ENCODE data around the gene TBC1D3B.
"Not testable (repeated sequence)": the region's sequence is repeated elsewhere in the genome, so short reads cannot be mapped to it uniquely, and the experiment has no call there.

Gene TBC1D3B

DNA sequence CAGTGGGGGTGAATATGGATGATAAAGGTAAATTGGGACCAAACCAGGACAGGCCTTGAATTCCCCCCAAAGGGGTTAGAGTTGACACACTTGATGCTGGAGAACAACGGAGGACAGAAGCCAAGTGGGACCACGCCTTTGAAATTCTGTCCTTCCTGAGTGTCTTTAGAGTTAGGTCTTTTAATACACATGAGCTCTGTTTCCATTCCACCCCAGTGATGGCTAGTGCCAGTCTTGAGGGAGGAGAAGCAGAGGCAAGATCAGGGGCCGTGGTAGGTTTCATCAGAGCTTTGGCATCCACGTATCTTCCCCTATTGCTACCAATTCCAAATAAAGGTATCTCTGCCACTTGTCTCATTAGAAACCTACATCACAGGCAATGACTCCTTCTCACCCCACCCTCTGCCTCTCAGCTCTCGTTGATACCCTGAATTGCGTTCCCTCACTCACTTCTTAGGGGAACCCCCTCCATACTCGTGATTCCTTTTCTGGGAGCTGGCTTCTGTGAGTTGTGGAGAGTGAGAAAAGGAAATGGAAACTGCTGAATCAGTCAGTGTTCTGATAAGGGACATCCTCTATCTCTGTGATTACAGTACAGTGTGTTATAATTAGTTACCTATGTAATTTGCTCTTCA is 22.5 kb upstream of the TBC1D3B start:
- H3K4me1 ChIP-seq (ENCODE audit: control insufficient read depth, insufficient read depth, low read length, poor library complexity, severe bottlenecking), result no peaks in the 10 kb centered on the region
- H3K9me3 ChIP-seq (ENCODE audit: control insufficient read depth, low read length), result no peaks in the 10 kb centered on the region
- no peaks in the 10 kb centered on the region for H3K36me3 ChIP-seq (ENCODE audit: control insufficient read depth, insufficient read depth, low read length)
- WGBS, 2 experiments (ENCODE audit: insufficient coverage in 2 of 2), result 85 to 97% methylated on average over 4 to 6 of the region's 7 CpGs
- no peak overlapping the region for H3K27ac ChIP-seq (ENCODE audit: low read depth, low read length, severe bottlenecking)
- no peak overlapping the region for H3K4me3 ChIP-seq (ENCODE audit: extremely low read depth, insufficient read depth, low read length, poor library complexity, severe bottlenecking)

DNA sequence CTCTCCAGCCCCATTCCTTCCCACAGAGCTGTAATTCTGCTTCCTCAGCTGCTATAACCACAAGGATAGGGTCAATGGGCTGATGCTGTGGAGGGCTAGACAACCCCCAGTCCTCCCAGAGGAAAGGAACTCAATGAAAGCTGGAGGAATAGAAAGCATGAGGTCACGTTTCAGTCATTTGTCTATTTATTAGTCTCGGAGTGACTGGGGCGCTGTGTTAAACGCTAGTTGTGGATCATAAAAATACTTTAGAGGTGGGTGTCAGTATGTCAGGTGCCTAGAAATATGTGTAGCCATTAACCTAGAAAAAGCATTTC is 20.9 kb upstream of the TBC1D3B start:
- Histone ChIP-seq H3K4me1 (ENCODE audit: control insufficient read depth, insufficient read depth, low read length, poor library complexity, severe bottlenecking) (no peaks in the 10 kb centered on the region), H3K27ac (ENCODE audit: low read depth, low read length, severe bottlenecking) (no peak overlapping the region), H3K4me3 (ENCODE audit: extremely low read depth, insufficient read depth, low read length, poor library complexity, severe bottlenecking) (no peak overlapping the region), H3K9me3 (ENCODE audit: control insufficient read depth, low read length) (no peaks in the 10 kb centered on the region), H3K36me3 (ENCODE audit: control insufficient read depth, insufficient read depth, low read length) (no peaks in the 10 kb centered on the region)
- 89 to 97% methylated on average over 4 of the region's 4 CpGs for WGBS, 2 experiments (ENCODE audit: insufficient coverage in 2 of 2)

DNA sequence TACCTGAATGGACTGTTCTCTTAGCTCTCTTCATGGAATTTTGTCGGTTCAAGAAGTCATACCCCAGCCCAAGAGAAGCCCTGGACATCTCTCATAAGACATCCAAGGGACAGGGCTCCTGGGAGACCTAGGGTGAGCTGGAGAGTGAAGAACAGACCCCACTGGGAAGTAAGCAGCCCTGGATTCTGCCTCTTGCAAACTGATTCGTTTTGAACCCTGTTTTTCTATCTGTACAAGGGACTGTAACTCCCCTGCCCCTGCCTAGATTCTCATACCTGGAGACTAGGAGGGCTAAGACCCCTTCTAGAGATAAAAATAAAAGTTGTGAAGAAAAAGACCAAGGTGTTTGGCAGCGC is 19.7 kb upstream of the TBC1D3B start:
- 93 to 100% methylated on average over 1 to 2 of the region's 3 CpGs for WGBS, 2 experiments (ENCODE audit: insufficient coverage in 2 of 2)
- H3K4me1 ChIP-seq (ENCODE audit: control insufficient read depth, insufficient read depth, low read length, poor library complexity, severe bottlenecking), result no peaks in the 10 kb centered on the region
- no peak overlapping the region for H3K4me3 ChIP-seq (ENCODE audit: extremely low read depth, insufficient read depth, low read length, poor library complexity, severe bottlenecking)
- no peaks in the 10 kb centered on the region for H3K36me3 ChIP-seq (ENCODE audit: control insufficient read depth, insufficient read depth, low read length)
- H3K9me3 ChIP-seq (ENCODE audit: control insufficient read depth, low read length), result no peaks in the 10 kb centered on the region
- no peak overlapping the region for H3K27ac ChIP-seq (ENCODE audit: low read depth, low read length, severe bottlenecking)

DNA sequence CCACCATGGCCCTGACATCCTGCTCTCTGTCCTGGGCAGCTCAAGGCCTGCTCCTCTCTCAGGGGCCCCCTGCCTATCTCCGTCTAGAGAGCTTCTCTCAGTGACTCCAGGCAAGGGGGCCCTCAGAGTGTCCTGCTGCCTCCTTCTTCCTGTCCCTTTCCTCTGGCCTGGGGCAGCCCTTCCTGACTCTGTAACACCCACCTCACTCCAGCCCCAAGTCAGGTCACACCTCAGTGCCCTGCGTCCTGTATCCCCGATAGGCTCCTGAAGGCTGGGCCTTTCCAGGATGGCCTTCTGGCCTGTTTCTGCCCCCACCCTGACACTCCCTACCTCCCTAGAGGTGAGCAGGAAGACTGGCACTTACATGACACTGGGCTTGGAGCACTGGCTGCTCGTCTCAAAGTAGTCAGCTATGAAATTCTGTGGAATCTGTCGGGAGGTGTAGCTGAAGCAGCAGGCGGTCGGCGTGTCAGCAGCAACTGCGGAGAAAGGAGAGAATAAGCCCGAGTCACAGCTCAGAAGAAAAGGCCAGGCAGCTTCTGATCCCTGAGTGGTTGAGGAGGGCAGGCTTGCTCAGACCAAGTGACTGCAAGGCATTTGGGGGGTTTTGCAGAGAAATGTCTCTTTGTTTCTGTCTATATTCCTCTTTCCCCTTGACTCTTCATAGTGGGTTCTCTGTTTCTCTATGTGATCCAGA is 19.1 kb upstream of the TBC1D3B start:
- H3K36me3 ChIP-seq (ENCODE audit: control insufficient read depth, insufficient read depth, low read length), result no peaks in the 10 kb centered on the region
- no peak overlapping the region for H3K27ac ChIP-seq (ENCODE audit: low read depth, low read length, severe bottlenecking)
- no peaks in the 10 kb centered on the region for H3K9me3 ChIP-seq (ENCODE audit: control insufficient read depth, low read length)
- H3K4me1 ChIP-seq (ENCODE audit: control insufficient read depth, insufficient read depth, low read length, poor library complexity, severe bottlenecking), result no peaks in the 10 kb centered on the region
- WGBS, 2 experiments (ENCODE audit: insufficient coverage in 2 of 2), result 64 to 73% methylated on average over 8 to 9 of the region's 10 CpGs
- no peak overlapping the region for H3K4me3 ChIP-seq (ENCODE audit: extremely low read depth, insufficient read depth, low read length, poor library complexity, severe bottlenecking)

DNA sequence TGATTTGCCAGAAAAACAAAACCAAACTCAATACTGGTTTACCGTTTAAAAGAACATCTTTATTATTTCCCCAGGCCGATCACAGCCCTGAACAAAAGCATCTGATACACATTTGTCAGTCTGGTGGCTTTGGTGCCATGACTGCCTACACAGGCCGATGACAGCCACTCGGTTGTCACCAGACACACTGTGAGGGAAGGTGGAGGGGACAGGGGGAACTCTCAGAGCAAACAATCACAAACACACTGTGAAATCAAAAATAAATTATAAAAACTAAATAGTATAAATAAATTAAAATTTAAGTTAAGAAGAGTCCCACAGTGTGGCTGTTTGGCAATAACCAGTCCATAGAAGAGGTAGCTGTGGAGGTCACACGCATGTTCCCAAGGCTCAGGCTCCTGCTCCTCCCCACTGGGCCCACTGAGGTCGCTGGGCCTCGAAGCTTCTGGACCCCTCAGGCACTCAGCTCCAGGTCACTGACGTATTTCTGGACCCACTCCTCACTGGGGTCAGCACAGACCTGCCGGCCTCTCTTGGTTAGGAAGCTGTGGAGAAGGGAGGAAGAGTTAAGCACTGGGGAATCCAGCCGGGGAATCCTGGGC is 18.5 kb upstream of the TBC1D3B start:
- not testable (repeated sequence) for H3K4me3 ChIP-seq (ENCODE audit: extremely low read depth, insufficient read depth, low read length, poor library complexity, severe bottlenecking); H3K4me1 ChIP-seq (ENCODE audit: control insufficient read depth, insufficient read depth, low read length, poor library complexity, severe bottlenecking); H3K9me3 ChIP-seq (ENCODE audit: control insufficient read depth, low read length); H3K36me3 ChIP-seq (ENCODE audit: control insufficient read depth, insufficient read depth, low read length); H3K27ac ChIP-seq (ENCODE audit: low read depth, low read length, severe bottlenecking)
- WGBS, 2 experiments (ENCODE audit: insufficient coverage in 2 of 2), result 91 to 100% methylated on average over 2 to 4 of the region's 10 CpGs

DNA sequence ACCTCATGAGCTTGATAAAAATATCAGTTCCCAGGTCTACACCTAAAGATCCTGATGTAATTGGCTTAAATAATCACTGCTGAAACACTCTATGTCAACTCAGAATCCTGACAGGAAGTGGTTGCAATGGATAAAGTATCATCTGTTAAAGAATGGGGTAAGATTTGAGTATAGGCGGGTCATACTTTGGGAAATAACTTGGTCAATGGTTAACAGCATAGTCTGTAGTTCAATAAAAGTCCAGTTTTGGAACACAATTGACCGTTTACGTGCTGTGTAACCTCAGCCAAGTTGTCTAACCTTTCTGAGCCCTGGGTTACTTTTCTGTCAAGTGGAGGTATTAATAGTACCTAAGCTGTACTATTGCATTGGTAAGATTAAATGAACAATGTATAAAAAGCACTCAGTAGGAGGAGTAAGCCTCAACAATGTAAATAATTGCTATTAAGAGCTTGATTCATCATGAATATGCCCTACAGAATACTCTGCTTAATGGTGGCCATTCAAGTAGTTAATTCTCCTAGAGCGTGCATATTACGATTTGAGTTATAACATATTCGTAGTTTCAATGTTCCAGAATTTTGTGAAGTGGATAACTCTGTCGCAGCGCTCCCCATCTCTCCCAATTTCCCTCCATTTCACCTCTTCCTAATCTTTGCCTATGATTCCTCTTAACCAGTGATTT is 17.9 kb upstream of the TBC1D3B start:
- not testable (repeated sequence) for H3K9me3 ChIP-seq (ENCODE audit: control insufficient read depth, low read length); H3K4me3 ChIP-seq (ENCODE audit: extremely low read depth, insufficient read depth, low read length, poor library complexity, severe bottlenecking); H3K36me3 ChIP-seq (ENCODE audit: control insufficient read depth, insufficient read depth, low read length); H3K27ac ChIP-seq (ENCODE audit: low read depth, low read length, severe bottlenecking); H3K4me1 ChIP-seq (ENCODE audit: control insufficient read depth, insufficient read depth, low read length, poor library complexity, severe bottlenecking)
- 99 to 100% methylated on average over 2 to 5 of the region's 8 CpGs for WGBS, 2 experiments (ENCODE audit: insufficient coverage in 2 of 2)

DNA sequence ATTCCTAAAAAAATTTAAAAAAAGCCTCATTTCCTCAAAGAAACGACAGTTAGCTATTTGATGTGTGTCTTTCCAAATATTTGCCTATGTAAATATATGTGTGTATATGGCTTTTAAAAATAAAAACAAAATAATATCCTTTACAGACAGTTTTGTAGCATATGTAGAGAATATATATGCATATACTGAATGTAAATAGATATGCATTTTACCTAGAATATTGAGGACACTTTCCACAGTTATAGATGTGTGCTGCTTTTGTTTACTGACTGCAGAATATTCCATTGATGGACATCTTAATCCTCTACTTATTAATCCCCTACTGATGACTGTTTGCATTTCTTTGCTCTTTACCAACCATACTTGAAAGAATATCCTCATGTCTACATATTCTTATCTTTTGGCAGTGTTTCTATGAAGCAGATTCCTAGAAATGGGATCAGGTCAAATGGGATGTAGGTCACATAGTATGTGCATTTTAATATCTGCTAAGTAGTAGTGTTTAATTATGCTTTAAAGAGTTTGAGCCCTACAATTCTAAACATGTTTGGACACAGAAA is 16.9 kb upstream of the TBC1D3B start:
- Histone ChIP-seq H3K9me3 (ENCODE audit: control insufficient read depth, low read length) (no peaks in the 10 kb centered on the region), H3K4me1 (ENCODE audit: control insufficient read depth, insufficient read depth, low read length, poor library complexity, severe bottlenecking) (no peaks in the 10 kb centered on the region), H3K36me3 (ENCODE audit: control insufficient read depth, insufficient read depth, low read length) (no peaks in the 10 kb centered on the region), H3K4me3 (ENCODE audit: extremely low read depth, insufficient read depth, low read length, poor library complexity, severe bottlenecking) (no peak overlapping the region), H3K27ac (ENCODE audit: low read depth, low read length, severe bottlenecking) (no peak overlapping the region)
- WGBS, 2 experiments (ENCODE audit: insufficient coverage in 2 of 2), result no CpG with 5 or more reads among the region's 1 CpG

DNA sequence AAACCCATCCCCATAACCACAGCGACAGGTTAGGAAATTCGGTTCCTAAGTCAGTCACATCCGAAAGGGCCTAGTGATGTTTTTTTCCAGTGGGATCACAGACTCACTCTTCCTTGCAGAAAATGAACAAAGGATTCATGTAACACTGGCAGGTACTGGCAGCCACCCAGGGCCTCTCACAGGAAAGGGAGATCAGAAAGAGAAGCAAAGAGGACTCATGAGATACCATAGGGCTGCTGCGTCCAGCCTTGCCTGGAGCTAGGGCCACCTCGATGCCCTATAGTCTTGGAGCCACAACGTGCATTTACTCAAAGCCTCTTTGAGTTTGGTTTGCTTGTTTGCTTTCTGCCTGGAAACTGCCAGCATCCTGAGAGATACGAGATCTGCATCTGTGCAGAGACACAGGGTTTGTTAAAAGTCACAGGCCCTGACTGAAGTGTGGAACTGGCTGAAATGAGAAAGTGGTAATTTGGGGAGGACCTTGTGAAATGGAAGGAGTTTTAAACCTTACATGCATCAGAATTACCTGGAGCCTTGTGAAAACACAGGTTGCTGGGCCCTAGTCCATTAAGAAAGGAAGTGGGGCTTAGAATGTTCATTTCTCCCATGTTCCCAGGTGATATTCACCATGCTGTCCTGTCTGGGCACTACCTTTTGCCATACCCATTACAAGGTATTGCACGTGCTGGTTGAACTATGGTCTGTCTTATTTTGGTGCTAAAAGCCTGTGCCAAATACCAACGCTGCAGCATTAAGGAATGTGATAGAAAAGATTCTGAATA is 14.3 kb upstream of the TBC1D3B start:
- not testable (repeated sequence) for H3K9me3 ChIP-seq (ENCODE audit: control insufficient read depth, low read length); H3K4me1 ChIP-seq (ENCODE audit: control insufficient read depth, insufficient read depth, low read length, poor library complexity, severe bottlenecking); H3K27ac ChIP-seq (ENCODE audit: low read depth, low read length, severe bottlenecking); H3K36me3 ChIP-seq (ENCODE audit: control insufficient read depth, insufficient read depth, low read length); H3K4me3 ChIP-seq (ENCODE audit: extremely low read depth, insufficient read depth, low read length, poor library complexity, severe bottlenecking)
- WGBS, 2 experiments (ENCODE audit: insufficient coverage in 2 of 2), result 90 to 93% methylated on average over 3 to 8 of the region's 9 CpGs

DNA sequence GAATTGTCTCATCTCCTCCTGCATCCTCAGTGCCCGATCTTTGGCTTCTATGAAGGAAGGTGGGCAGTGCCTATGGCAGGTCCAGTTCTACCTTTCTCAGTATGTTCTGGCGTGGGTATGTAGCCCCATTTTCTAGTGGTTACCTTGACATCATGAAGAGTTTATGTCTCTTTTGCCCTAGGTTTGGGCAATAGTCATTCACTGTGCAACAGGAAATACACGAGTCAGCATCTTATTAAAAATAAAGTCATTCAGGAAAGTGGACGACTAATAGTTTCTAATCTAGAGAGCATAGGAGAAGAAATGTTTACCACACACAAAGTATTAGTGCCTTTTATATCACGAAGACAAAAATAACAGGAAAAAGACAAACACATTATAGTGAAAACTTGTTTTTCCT is 13.6 kb upstream of the TBC1D3B start:
- H3K36me3 ChIP-seq (ENCODE audit: control insufficient read depth, insufficient read depth, low read length); H3K4me1 ChIP-seq (ENCODE audit: control insufficient read depth, insufficient read depth, low read length, poor library complexity, severe bottlenecking); H3K27ac ChIP-seq (ENCODE audit: low read depth, low read length, severe bottlenecking); H3K4me3 ChIP-seq (ENCODE audit: extremely low read depth, insufficient read depth, low read length, poor library complexity, severe bottlenecking); H3K9me3 ChIP-seq (ENCODE audit: control insufficient read depth, low read length): not testable (repeated sequence)
- 83 to 88% methylated on average over 1 to 2 of the region's 5 CpGs for WGBS, 2 experiments (ENCODE audit: insufficient coverage in 2 of 2)

DNA sequence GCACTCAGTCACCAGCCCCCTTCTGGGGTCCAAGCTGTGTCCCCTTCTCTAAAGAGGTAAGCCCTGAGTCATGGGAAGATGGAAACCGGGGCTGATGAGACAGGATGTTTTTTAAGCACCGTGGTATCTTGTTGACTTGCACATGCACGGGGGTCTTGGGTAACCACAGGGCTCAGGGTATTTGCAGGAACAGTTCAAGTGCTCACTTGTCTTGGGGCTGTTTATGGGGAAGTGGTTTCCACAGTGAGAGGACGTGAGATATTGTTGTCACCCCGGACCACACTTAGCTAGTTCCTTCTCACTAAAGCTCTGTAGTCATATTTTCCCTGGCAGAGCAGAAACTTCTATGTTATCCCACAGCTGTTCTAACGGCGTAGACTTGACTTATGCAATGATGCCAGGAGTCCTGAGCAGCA is 12.5 kb upstream of the TBC1D3B start:
- H3K27ac ChIP-seq (ENCODE audit: low read depth, low read length, severe bottlenecking), result no peak overlapping the region
- no peaks in the 10 kb centered on the region for H3K9me3 ChIP-seq (ENCODE audit: control insufficient read depth, low read length)
- no peaks in the 10 kb centered on the region for H3K36me3 ChIP-seq (ENCODE audit: control insufficient read depth, insufficient read depth, low read length)
- 80% methylated on average over 3 of the region's 7 CpGs; no CpG with 5 or more reads in 1 of the 2 experiments for WGBS, 2 experiments (ENCODE audit: insufficient coverage in 2 of 2)
- no peaks in the 10 kb centered on the region for H3K4me1 ChIP-seq (ENCODE audit: control insufficient read depth, insufficient read depth, low read length, poor library complexity, severe bottlenecking)
- H3K4me3 ChIP-seq (ENCODE audit: extremely low read depth, insufficient read depth, low read length, poor library complexity, severe bottlenecking), result no peak overlapping the region
